GM21447 (cell line): ENCODE data around the gene KCNIP4.

ENCODE experiments used
- ATAC-seq: cut with Tn5 transposase; IDR thresholded peaks from one replicate; pipeline ENCODE4 v1.9.1; 2021; ENCODE audit not compliant: unreplicated experiment

Gene KCNIP4

DNA sequence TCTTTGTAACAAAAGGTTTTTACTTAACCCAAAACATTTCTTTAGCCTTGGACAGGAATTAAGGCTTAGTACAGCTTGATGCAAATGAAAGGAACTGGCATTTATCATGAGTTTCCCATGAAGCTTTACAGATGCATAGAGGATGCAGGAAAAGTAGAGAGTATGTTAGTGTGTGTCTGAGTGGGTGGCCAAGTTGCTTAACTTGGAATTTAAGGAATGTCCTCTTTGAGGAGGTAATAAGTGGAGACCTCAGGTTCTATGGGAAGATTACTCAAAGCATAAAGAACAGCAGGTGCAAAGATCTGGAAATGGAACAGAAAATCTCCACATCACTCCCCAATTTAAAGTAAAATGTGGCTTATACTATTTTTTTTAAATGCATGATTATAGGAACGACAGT is 457.9 kb downstream of the KCNIP4 start:
- ATAC-seq: no peak

GRCh38 chr4:21476757-21477156 is 471.8 kb downstream of the KCNIP4 start:
- ATAC-seq: no peak

GRCh38 chr4:21474195-21474594 is 474.4 kb downstream of the KCNIP4 start:
- no peak for ATAC-seq

DNA sequence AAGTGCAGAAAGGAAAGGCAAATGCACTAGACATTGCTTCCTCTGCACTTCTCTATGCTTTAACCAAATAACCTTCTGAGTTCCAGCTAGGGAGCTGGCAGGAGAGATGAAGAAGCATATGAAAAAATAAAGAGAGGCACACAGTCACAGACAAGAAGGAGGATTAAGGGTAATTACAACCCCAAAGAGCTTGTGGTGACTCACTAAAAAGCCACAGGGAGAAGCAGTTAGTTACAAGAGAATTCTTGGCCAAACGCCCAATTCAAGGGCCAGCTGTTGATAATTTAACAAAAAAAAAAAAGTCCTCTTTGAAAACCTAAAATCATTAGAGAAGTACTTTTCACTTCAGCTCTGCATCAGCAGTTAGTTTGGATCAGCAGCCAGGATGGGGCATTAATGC is 478.0 kb downstream of the KCNIP4 start:
- ATAC-seq: no peak

- no peak for ATAC-seq
Observed at GRCh38 chr4:21469438-21470300, 478.9 kb downstream of the KCNIP4 start.

GRCh38 chr4:21467551-21467950 is 481.0 kb downstream of the KCNIP4 start:
- no peak for ATAC-seq

GRCh38 chr4:21457086-21457840 is 491.3 kb downstream of the KCNIP4 start:
- ATAC-seq: no peak

- ATAC-seq: no peak
Observed at GRCh38 chr4:21454831-21455230, 493.7 kb downstream of the KCNIP4 start.

DNA sequence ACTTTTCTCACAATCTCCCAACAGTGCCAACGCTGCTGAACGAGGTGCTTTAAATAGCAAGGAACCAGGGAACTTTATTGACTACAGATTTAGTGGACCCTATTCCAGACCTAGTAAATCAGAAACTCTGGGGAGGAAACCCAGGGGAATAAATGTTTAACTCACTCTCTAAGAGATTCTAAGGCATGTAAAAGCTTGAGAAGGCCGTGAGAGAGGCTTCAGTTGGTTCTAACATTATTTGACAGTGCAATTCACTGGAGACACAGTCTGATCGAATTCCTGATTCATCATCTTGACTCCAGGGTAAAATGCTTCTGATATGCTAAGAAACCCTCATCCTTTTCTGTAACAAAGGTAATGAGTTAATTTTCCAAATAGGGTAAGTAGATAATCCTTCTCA is 494.4 kb downstream of the KCNIP4 start:
- ATAC-seq: no peak

- ATAC-seq: no peak
Observed at GRCh38 chr4:21452931-21453330, 495.6 kb downstream of the KCNIP4 start.

DNA sequence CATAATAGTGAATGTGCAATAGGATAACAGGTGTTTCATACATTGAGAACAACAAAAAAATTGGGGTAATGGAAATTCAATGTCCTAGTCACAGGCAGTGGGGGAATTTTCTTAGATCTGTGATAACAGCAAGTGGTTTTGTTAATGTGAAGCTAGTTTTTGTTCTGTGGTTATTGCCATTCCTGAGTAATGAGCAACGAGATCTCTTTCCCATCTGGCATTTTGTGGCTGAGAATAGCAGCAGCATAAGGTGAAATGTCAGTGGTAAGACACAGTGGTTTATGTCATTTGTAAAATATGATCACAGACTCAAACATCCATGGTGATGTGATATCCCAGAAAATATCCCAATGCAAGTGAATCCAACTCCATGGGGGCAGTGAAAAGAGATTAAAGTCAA is 497.5 kb downstream of the KCNIP4 start:
- ATAC-seq: no peak

DNA sequence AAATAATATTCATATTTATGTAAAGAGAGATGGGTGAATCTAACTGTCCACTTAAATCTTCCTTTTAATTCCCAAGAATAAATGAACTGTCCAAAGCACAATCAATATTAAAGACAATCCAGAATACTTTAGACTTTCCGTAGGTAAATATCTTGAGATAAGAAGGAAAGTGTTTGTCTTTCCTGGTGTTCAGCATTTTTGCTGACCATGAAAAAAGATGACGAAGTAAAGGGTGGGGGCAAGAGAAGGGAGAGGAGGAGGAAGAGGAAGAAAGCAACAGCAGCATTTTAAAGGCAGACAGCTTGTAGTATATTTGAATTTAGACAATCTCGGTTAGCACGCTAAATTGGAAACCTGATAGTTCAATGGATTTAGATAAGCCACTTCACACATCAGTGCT is 498.2 kb downstream of the KCNIP4 start:
- ATAC-seq: no peak

DNA sequence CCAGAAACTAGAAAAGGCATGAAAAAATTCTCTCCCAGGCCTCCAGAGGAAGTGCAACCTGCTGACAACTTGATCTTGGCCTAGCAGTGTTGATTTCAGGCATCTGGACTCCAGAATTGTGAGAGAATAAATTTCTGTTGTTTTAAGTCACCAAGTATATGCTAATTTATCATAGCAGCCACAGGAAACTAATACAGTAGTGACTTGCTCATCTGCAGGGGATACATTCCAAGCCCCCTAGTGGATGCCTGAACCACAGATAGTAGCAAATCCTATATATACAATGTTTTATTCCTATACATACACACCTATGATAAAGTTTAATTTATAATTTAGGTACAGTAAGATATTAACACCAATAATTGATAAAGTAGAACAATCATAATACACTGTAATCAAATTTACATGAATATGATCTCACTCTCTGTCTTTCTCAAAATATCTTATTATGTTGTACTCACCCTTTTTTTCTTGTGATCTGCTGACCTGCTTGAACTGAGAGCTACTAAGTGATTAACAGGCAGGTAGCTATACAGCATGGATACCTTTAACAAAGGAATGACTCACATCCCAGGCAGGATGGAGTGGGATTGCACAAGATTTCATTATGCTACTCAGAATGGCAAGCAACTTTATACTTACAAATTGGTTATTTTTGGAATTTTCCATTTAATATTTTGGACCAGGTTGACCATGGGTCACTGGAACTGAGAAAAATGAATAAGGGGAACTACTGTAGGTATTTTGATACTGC is 501.1 kb downstream of the KCNIP4 start:
- ATAC-seq: no peak

DNA sequence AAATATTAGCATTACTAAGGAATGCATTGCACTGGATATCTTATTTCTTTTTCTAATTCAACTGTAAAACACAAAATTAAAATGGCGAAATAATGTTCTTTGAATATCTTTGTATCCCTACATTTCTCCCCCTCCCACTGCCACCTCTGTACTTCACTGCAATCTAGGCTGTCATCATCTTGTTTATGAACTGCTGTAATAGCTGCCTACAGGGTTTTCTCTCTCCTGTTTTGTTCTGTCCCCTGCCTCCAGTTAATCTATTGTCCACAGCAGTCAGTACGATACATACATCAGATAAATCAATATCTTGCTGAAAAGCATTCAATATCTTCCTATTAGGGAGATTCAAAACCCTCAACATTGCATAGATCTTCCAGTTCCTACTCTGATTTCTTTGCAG is 528.4 kb downstream of the KCNIP4 start:
- ATAC-seq: no peak

GRCh38 chr4:21415728-21416127 is 532.8 kb downstream of the KCNIP4 start:
- no peak for ATAC-seq

GRCh38 chr4:21413807-21414370 is 534.7 kb downstream of the KCNIP4 start:
- no peak for ATAC-seq

DNA sequence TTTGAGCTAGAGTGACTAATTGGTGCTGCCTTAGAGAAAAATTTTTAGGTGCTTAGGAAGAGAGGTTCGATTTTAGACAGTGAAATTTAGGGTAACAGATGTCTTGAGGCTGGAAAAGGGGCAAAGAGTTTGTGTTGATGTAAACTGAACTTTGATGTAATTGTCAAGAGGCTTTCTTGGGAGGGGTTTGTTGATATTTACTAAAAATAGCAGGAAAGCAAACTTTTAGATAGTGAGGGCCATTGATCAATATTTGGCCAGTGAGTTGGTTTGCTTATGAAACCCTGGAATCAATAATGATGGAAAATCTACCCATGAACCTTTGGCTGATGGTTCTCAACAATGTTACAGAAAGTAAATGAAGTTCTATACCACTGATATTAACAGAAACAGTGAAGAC is 537.5 kb downstream of the KCNIP4 start:
- ATAC-seq: no peak

- no peak for ATAC-seq
Observed at GRCh38 chr4:21410372-21410771, 538.2 kb downstream of the KCNIP4 start.

GRCh38 chr4:21387683-21388082 is 560.9 kb downstream of the KCNIP4 start:
- no peak for ATAC-seq

- no peak for ATAC-seq
Observed at GRCh38 chr4:21386166-21386780, 562.3 kb downstream of the KCNIP4 start.

DNA sequence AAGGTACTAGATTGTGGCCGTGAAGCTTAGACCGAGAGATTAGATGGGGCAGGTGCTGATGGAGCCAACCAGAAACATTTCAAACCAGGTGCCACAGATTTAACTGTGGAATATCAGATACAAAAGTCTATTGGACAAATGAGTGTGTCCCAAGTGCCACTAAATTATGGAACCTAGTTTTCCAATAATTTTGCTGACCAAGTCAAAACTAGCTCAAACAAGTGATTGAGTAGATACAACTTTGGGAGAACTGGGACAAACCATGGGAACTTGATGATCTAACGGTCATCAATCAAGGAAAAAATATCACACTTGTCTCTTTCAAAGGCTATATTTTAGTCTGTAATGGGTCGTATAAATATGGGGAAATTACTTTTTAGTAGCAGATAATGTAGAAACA is 562.9 kb downstream of the KCNIP4 start:
- no peak for ATAC-seq
